Thyroid gland (tissue), 4 donors: ENCODE results near the gene HACD2. TPM values are rescaled to one million over a fixed set of nuclear protein-coding genes. Genes with fewer than 3 reads are reported as not detected.

Experiments used
- DNase-seq, 2 donors: peaks; one replicate each; pipeline ENCODE4 v3.0.0-alpha.2; 2019
- H3K27ac ChIP-seq, 3 donors: fragments of 200-600 bp; sonication (generic); 1 replicate in 2 of 3; 2 replicates in 1 of 3; pipeline ENCODE4 v1.5.1; 2016 to 2019; ENCODE audit warnings: mild to moderate bottlenecking in 1 of 3, moderate library complexity in 1 of 3
- H3K27me3 ChIP-seq: fragments of 200-600 bp; sonication (generic); one replicate; pipeline ENCODE4 v1.5.1; 2019
- H3K36me3 ChIP-seq, 2 donors: fragments of 200-600 bp; sonication (generic); one replicate each; pipeline ENCODE4 v1.5.1; 2016 to 2019
- H3K4me1 ChIP-seq, 2 donors: fragments of 200-600 bp; sonication (generic); one replicate each; pipeline ENCODE4 v1.5.1; 2017 to 2019
- H3K4me3 ChIP-seq, 3 donors: fragments of 200-600 bp; sonication (generic); replicated peaks in 1 of 3; 1 replicate in 2 of 3; 2 replicates in 1 of 3; pipeline ENCODE4 v1.5.1; 2016; ENCODE audit warnings: mild to moderate bottlenecking in 1 of 3
- H3K9me3 ChIP-seq: fragments of 200-600 bp; sonication (generic); one replicate; pipeline ENCODE4 v1.5.1; 2017
- CTCF ChIP-seq, 6 experiments: fragments of 200-600 bp in 3 of 6; fragments of 450-650 bp in 3 of 6; sonication (generic) in 3 of 6; IDR thresholded peaks; one replicate each; pipeline ENCODE4 v1.5.1; 2016 to 2019; ENCODE audit warnings: antibody characterized with exemption in 6 of 6, mild to moderate bottlenecking in 2 of 6, inconsistent platforms in 1 of 6, moderate library complexity in 1 of 6
- POLR2A ChIP-seq, 2 donors: fragments of 450-650 bp; IDR thresholded peaks; one replicate each; pipeline ENCODE4 v1.6.1; 2017; ENCODE audit warnings: antibody characterized with exemption in 2 of 2, mild to moderate bottlenecking in 2 of 2, moderate library complexity in 1 of 2
- WGBS, 2 donors: methylation state at CpG; one replicate each; pipeline ENCODE4 v1.1.5; 2017; 5-methylcytosine and 5-hydroxymethylcytosine counted together
- intact Hi-C: fragments of 100-400 bp; cut with DNase I; formaldehyde crosslinking; loops from one replicate; pipeline ENCODE4 v1.15.1; 2023
- total RNA-seq, 4 donors: library from RNA; depleted of rRNA; stranded (reverse); fragments of >200 nt; gene quantifications; one replicate each; pipeline ENCODE4 v1.2.3, GENCODE V29; 2016

Gene HACD2
- total RNA-seq, 4 donors from 2014 or later = 27.8 to 38.3 (median 32.2) TPM

GRCh38 chr3:123508178-123508577 is 76.7 kb downstream of the HACD2 start:
- Histone ChIP-seq H3K36me3 (no peaks in the 10 kb centered on the region), H3K4me3 (no peak overlapping the region), H3K9me3 (no peaks in the 10 kb centered on the region), H3K4me1 (no peaks in the 10 kb centered on the region), H3K27ac (no peak overlapping the region), H3K27me3 (no peaks in the 10 kb centered on the region)
- no peak for DNase-seq
- intact Hi-C loops = no loop called here
- TF ChIP-seq POLR2A (IDR thresholded peaks at IDR 0.05) (no peak), CTCF (IDR thresholded peaks at IDR 0.05) (no peak)
- 94 to 97% methylated on average over 6 of the region's 6 CpGs for WGBS, 2 donors

- 99 to 100% methylated on average over 6 of the region's 6 CpGs for WGBS, 2 donors
- Histone ChIP-seq H3K27ac (no peak overlapping the region), H3K9me3 (no peaks in the 10 kb centered on the region), H3K4me3 (no peak overlapping the region), H3K27me3 (no peaks in the 10 kb centered on the region), H3K4me1 (no peaks in the 10 kb centered on the region), H3K36me3 (no peaks in the 10 kb centered on the region)
- no peak for TF ChIP-seq POLR2A (IDR thresholded peaks at IDR 0.05)
- TF ChIP-seq CTCF (IDR thresholded peaks at IDR 0.05) = no peak
- DNase-seq = no peak
- intact Hi-C loops = no loop called here
Measured at GRCh38 chr3:123505820-123506219, 79.0 kb downstream of the HACD2 start.

- H3K9me3 ChIP-seq = no peaks in the 10 kb centered on the region
- H3K27me3 ChIP-seq = no peaks in the 10 kb centered on the region
- intact Hi-C loops = no loop called here
- no peaks in the 10 kb centered on the region for H3K4me1 ChIP-seq
- DNase-seq = no peak
- H3K27ac ChIP-seq = no peak overlapping the region
- H3K4me3 ChIP-seq = no peak overlapping the region
- no peaks in the 10 kb centered on the region for H3K36me3 ChIP-seq
- TF ChIP-seq POLR2A (IDR thresholded peaks at IDR 0.05) (no peak), CTCF (IDR thresholded peaks at IDR 0.05) (no peak)
- 96 to 98% methylated on average over 3 of the region's 3 CpGs for WGBS, 2 donors
Measured at GRCh38 chr3:123503203-123503602, 81.7 kb downstream of the HACD2 start.

DNA sequence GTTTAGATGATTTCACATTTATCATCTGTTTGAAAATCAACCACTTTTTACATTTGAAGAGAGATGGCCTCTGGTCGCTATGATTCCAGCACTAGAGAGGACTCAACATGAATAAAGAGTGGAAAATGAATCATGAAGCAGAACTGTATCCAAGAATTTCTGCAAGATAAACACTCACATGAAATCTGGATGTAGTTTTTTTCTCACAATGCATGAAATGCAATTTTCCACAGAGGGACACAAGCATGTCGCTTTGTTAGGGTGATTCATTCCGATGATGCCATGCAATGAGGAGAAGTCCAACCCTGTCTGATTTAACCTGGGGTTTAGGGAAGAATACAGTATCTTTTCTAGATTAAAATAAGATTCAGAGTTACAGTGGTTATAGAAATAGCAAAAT is 85.5 kb downstream of the HACD2 start:
- H3K9me3 ChIP-seq = no peaks in the 10 kb centered on the region
- H3K4me1 ChIP-seq = no peaks in the 10 kb centered on the region
- H3K36me3 ChIP-seq = peaks cover 0 to 2% of the 10 kb centered on the region in 2 donors
- H3K4me3 ChIP-seq = no peak overlapping the region
- TF ChIP-seq POLR2A (IDR thresholded peaks at IDR 0.05) (no peak), CTCF (IDR thresholded peaks at IDR 0.05) (no peak)
- WGBS, 2 donors = 83 to 88% methylated on average over 3 of the region's 3 CpGs
- intact Hi-C loops = no loop called here
- H3K27me3 ChIP-seq = no peaks in the 10 kb centered on the region
- no peak for DNase-seq
- H3K27ac ChIP-seq = no peak overlapping the region

GRCh38 chr3:123498761-123499160 is 86.1 kb downstream of the HACD2 start:
- H3K27me3 ChIP-seq = no peaks in the 10 kb centered on the region
- TF ChIP-seq CTCF (IDR thresholded peaks at IDR 0.05) = no peak
- no peak for TF ChIP-seq POLR2A (IDR thresholded peaks at IDR 0.05)
- H3K9me3 ChIP-seq = no peaks in the 10 kb centered on the region
- intact Hi-C loops = no loop called here
- no peaks in the 10 kb centered on the region for H3K4me1 ChIP-seq
- no peak overlapping the region for H3K27ac ChIP-seq
- peaks cover 0 to 2% of the 10 kb centered on the region in 2 donors for H3K36me3 ChIP-seq
- no peak for DNase-seq
- 94 to 97% methylated on average over 3 of the region's 3 CpGs for WGBS, 2 donors
- no peak overlapping the region for H3K4me3 ChIP-seq
